Neutrophil (primary cell): ENCODE measurements around the gene ACBD6.

Experiments used
- H3K27ac ChIP-seq: fragments of 200-600 bp; sonication (generic); 2 replicates; pipeline ENCODE4 v1.5.1; 2016; ENCODE audit warnings: mild to moderate bottlenecking, moderate library complexity
- H3K27me3 ChIP-seq: fragments of 200-600 bp; sonication (generic); 2 replicates; pipeline ENCODE4 v1.6.0; 2016; ENCODE audit warnings: mild to moderate bottlenecking
- H3K36me3 ChIP-seq: fragments of 200-600 bp; sonication (generic); 2 replicates; pipeline ENCODE4 v1.5.1; 2017
- H3K4me1 ChIP-seq, 2 experiments: fragments of 200-600 bp in 1 of 2; sonication (generic) in 1 of 2; 1 replicate in 1 of 2; 2 replicates in 1 of 2; pipeline versions ENCODE4 v1.5.1 to v1.6.1; 2013 to 2016; ENCODE audit warnings: low read depth in 1 of 2, low read length in 1 of 2, mild to moderate bottlenecking in 1 of 2, moderate library complexity in 1 of 2; ENCODE audit not compliant: control insufficient read depth in 1 of 2, insufficient read depth in 1 of 2
- H3K4me3 ChIP-seq, 2 experiments: fragments of 200-600 bp in 1 of 2; sonication (generic) in 1 of 2; 1 replicate in 1 of 2; 2 replicates in 1 of 2; pipeline ENCODE4 v1.5.1; 2013 to 2016; ENCODE audit warnings: low read depth in 1 of 2, low read length in 1 of 2, mild to moderate bottlenecking in 1 of 2, moderate library complexity in 1 of 2
- H3K9me3 ChIP-seq: fragments of 200-600 bp; sonication (generic); 2 replicates; pipeline ENCODE4 v1.5.1; 2016
- TF ChIP-seq, protein P1 (sequence below): fragments of 200-600 bp; sonication (generic); IDR thresholded peaks from 2 replicates; pipeline ENCODE4 v1.5.1; 2016; ENCODE audit warnings: antibody characterized with exemption

Gene ACBD6

GRCh38 chr1:180266275-180267210 lies 235.8 kb downstream of the ACBD6 start:
- Histone ChIP-seq H3K9me3 (no peaks in the 10 kb centered on the region), H3K36me3 (no peaks in the 10 kb centered on the region), H3K4me1 (peaks cover 25 to 31% of the 10 kb centered on the region in 2 experiments), H3K27ac (no peak overlapping the region), H3K27me3 (peaks cover 34% of the 10 kb centered on the region), H3K4me3 (no peak overlapping the region)
- TF ChIP-seq, protein P1, sequence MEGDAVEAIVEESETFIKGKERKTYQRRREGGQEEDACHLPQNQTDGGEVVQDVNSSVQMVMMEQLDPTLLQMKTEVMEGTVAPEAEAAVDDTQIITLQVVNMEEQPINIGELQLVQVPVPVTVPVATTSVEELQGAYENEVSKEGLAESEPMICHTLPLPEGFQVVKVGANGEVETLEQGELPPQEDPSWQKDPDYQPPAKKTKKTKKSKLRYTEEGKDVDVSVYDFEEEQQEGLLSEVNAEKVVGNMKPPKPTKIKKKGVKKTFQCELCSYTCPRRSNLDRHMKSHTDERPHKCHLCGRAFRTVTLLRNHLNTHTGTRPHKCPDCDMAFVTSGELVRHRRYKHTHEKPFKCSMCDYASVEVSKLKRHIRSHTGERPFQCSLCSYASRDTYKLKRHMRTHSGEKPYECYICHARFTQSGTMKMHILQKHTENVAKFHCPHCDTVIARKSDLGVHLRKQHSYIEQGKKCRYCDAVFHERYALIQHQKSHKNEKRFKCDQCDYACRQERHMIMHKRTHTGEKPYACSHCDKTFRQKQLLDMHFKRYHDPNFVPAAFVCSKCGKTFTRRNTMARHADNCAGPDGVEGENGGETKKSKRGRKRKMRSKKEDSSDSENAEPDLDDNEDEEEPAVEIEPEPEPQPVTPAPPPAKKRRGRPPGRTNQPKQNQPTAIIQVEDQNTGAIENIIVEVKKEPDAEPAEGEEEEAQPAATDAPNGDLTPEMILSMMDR, result no peak

DNA sequence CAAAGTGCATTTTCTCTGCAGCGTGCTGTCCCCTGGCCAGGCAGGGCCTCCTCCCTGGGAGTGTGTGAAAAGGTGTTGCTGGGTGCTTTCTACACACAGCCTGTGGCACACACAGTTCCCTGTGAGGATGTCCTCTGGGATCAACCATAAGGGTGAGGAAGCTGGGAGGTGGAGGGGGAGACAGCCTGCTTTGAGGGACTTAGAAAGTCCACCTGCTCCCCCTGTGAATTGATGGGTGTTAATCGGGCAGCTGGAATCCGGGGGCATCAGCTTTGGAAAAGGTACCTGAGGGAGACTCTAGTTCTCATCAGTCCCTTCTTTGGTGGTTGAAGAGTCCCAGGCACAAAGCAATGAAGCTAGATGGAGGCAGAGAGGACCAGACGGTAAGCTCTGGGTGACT lies 236.5 kb downstream of the ACBD6 start:
- peaks cover 25 to 31% of the 10 kb centered on the region in 2 experiments for H3K4me1 ChIP-seq
- H3K27ac ChIP-seq, result no peak overlapping the region
- no peaks in the 10 kb centered on the region for H3K36me3 ChIP-seq
- H3K9me3 ChIP-seq, result no peaks in the 10 kb centered on the region
- TF ChIP-seq, protein P1, result no peak
- H3K27me3 ChIP-seq, result peaks cover 35% of the 10 kb centered on the region
- no peak overlapping the region for H3K4me3 ChIP-seq

DNA sequence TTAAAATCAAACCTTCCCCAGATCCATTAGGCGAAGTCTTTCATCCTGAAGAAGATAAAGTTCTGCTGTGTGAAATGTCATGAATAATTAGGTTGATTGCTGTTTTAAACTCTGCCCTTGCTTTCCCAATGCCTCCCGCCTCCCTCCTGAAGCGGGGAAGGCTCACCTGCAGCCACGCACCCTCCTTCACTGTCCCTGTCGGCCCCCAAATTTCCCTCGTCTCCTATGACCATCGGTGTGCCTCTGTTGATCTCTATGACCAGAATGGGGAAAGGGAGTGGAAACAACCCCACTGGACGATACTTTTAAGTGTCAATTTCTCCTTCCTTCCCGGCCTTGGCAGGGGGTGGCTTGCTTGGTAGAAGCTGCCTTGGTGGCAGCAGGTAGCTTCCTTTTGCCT lies 237.2 kb downstream of the ACBD6 start:
- H3K4me3 ChIP-seq, result no peak overlapping the region
- TF ChIP-seq, protein P1, result no peak
- H3K9me3 ChIP-seq, result no peaks in the 10 kb centered on the region
- H3K36me3 ChIP-seq, result no peaks in the 10 kb centered on the region
- peaks cover 24% of the 10 kb centered on the region in 2 experiments for H3K4me1 ChIP-seq
- peaks cover 41% of the 10 kb centered on the region for H3K27me3 ChIP-seq
- H3K27ac ChIP-seq, result no peak overlapping the region

- Histone ChIP-seq H3K27ac (no peak overlapping the region), H3K27me3 (peaks cover 46% of the 10 kb centered on the region), H3K4me1 (peaks cover 18% of the 10 kb centered on the region in 2 experiments), H3K9me3 (no peaks in the 10 kb centered on the region), H3K4me3 (no peak overlapping the region), H3K36me3 (no peaks in the 10 kb centered on the region)
- TF ChIP-seq, protein P1, result no peak
These were observed 237.8 kb downstream of the ACBD6 start for GRCh38 chr1:180264595-180264994.

DNA sequence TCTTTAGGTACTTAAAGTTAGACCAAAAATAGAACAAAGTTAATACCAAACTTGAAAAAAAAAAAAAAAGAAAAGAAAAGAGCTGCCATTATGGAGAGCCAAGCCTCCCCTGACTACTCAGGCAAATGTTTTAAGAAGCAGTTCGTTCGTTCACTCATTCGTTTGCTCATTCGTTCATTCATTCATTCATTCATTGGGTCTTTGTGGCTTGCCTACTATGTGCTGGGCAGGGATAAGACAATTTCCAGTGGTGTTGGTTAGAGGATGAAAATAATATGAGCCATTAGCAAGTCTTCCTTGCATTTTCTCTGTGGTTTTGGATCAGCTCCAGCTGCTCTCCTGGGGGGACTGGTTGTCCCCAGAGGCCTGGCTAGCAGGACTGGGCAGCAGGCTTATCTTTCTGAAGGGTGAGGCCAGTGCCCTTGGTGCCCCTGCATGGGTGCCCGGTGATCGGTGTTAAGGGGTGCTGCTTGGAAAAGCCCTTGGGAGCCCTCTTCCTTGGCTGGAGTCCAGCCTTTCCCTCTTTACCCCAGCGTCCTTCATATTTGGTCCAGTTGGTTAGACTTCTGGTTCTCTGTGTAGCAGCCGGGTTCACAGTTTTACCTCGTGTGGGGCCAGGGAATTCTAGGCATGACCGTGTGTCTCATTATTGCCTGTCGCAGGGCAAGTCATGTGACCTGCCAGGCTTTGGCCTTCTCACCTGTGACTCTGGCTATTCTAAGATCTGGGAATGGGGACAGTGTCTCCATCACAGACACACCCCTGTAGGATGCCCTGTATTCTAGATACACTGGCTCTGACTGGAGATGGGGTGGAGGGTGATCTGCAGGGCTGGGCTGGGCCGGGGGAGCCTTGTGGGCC lies 239.5 kb downstream of the ACBD6 start:
- TF ChIP-seq, protein P1, result no peak
- Histone ChIP-seq H3K4me3 (no peak overlapping the region), H3K4me1 (peaks cover 1 to 3% of the 10 kb centered on the region in 2 experiments), H3K27ac (no peak overlapping the region), H3K9me3 (no peaks in the 10 kb centered on the region), H3K36me3 (no peaks in the 10 kb centered on the region), H3K27me3 (peaks cover 56% of the 10 kb centered on the region)
